Smooth muscle cell (in vitro differentiated cells): ENCODE measurements around the gene TOP3A. TPM values are rescaled to one million over a fixed set of nuclear protein-coding genes. Genes with fewer than 3 reads are reported as not detected.

Experiments used
- DNase-seq: peaks from one replicate; lab custom pipeline; 2025; ENCODE audit not compliant: unreplicated experiment; lab: John Stamatoyannopoulos, UW
- H2AFZ ChIP-seq: fragments of 200-600 bp; sonication (generic); 2 replicates; pipeline ENCODE4 v1.6.0; 2016; ENCODE audit warnings: antibody characterized with exemption, low read depth, mild to moderate bottlenecking
- H3F3A ChIP-seq: fragments of 200-600 bp; sonication (generic); 2 replicates; pipeline ENCODE4 v1.6.0; 2017; ENCODE audit warnings: antibody characterized with exemption, low read depth
- H3K27ac ChIP-seq: fragments of 200-600 bp; sonication (generic); 2 replicates; pipeline ENCODE4 v1.5.1; 2016; ENCODE audit warnings: low read depth, mild to moderate bottlenecking
- H3K27me3 ChIP-seq: fragments of 200-600 bp; sonication (generic); 2 replicates; pipeline ENCODE4 v1.6.1; 2016; ENCODE audit warnings: low read depth, mild to moderate bottlenecking
- H3K36me3 ChIP-seq: fragments of 200-600 bp; sonication (generic); 2 replicates; pipeline ENCODE4 v1.5.1; 2016; ENCODE audit warnings: low read depth
- H3K4me1 ChIP-seq: fragments of 200-600 bp; sonication (generic); 2 replicates; pipeline ENCODE4 v1.5.1; 2016; ENCODE audit warnings: low read depth
- H3K4me2 ChIP-seq: fragments of 200-600 bp; sonication (generic); 2 replicates; pipeline ENCODE4 v1.6.0; 2016; ENCODE audit warnings: mild to moderate bottlenecking
- H3K4me3 ChIP-seq: fragments of 200-600 bp; sonication (generic); 2 replicates; pipeline ENCODE4 v1.5.1; 2016; ENCODE audit warnings: mild to moderate bottlenecking
- H3K79me2 ChIP-seq: fragments of 200-600 bp; sonication (generic); 2 replicates; pipeline ENCODE4 v1.6.0; 2016; ENCODE audit warnings: low read depth, mild to moderate bottlenecking
- H3K9ac ChIP-seq: fragments of 200-600 bp; sonication (generic); 2 replicates; pipeline ENCODE4 v1.6.0; 2016; ENCODE audit warnings: low read depth
- H3K9me3 ChIP-seq: fragments of 200-600 bp; sonication (generic); replicated peaks from 2 replicates; pipeline ENCODE4 v1.5.1; 2016; ENCODE audit warnings: low read depth
- H4K20me1 ChIP-seq: fragments of 200-600 bp; sonication (generic); 2 replicates; pipeline ENCODE4 v1.6.0; 2016; ENCODE audit warnings: low read depth
- CTCF ChIP-seq: fragments of 200-600 bp; sonication (generic); IDR thresholded peaks from 2 replicates; pipeline ENCODE4 v1.5.1; 2017; ENCODE audit warnings: borderline replicate concordance, mild to moderate bottlenecking, antibody characterized with exemption; ENCODE audit not compliant: insufficient read depth, poor library complexity, severe bottlenecking
- WGBS: methylation state at CpG from one replicate; pipeline ENCODE4 v1.1.7; 2016; ENCODE audit warnings: low lambda C conversion rate; 5-methylcytosine and 5-hydroxymethylcytosine counted together
- polyA plus RNA-seq: library from polyadenylated mRNA; unstranded; fragments of >200 nt; fragmentation: Nextera tagmentation; extraction: Ambion mirVana; gene quantifications from 2 replicates; pipeline ENCODE4 v1.2.1, GENCODE V29; 2016
- total RNA-seq: library from RNA; depleted of rRNA; stranded (reverse); fragments of >200 nt; gene quantifications from 2 replicates; pipeline ENCODE4 v1.2.3, GENCODE V29; 2014

TOP3A gene
- total and polyA plus RNA-seq, 2 experiments from 2014 or later: 14.6 to 40.9 TPM

GRCh38 chr17:18258356-18259038, 56.3 kb downstream of the TOP3A start, which contains the start of gene FLII:
TSS of gene FLII (minus strand) at chr17:18258738. CDS start at chr17:18258690, 48 bp downstream.
- Histone ChIP-seq H3K27ac (peak within 1 kb of the TSS; percentile 98), H3K36me3 (no peaks in the 10 kb centered on the region), H4K20me1 (peaks cover 64% of the 10 kb centered on the region), H3K9me3 (no peaks in the 10 kb centered on the region), H3K79me2 (peaks cover 38% of the 10 kb centered on the region), H3K4me2 (peak within 1 kb of the TSS; percentile 91), H3K27me3 (no peaks in the 10 kb centered on the region), H3K4me3 (peak within 1 kb of the TSS; percentile 85), H2AFZ (peak within 1 kb of the TSS; percentile 23), H3K9ac (peak within 1 kb of the TSS; percentile 97), H3K4me1 (peaks cover 19% of the 10 kb centered on the region), H3F3A (peaks cover 10% of the 10 kb centered on the region)
- 6% methylated on average over 29 of the region's 71 CpGs for WGBS
- no peak for DNase-seq
- TF ChIP-seq CTCF: no peak

- Histone ChIP-seq H3K9me3 (no peaks in the 10 kb centered on the region), H2AFZ (no peak overlapping the region), H3K4me3 (peak overlapping the region; percentile 85), H3K4me1 (peaks cover 19% of the 10 kb centered on the region), H3K27ac (peak overlapping the region; percentile 98), H4K20me1 (peaks cover 64% of the 10 kb centered on the region), H3K79me2 (peaks cover 38% of the 10 kb centered on the region), H3K36me3 (no peaks in the 10 kb centered on the region), H3K27me3 (no peaks in the 10 kb centered on the region), H3K9ac (peak overlapping the region; percentile 97), H3F3A (peaks cover 10% of the 10 kb centered on the region), H3K4me2 (peak overlapping the region; percentile 91)
- WGBS: 0% methylated on average over 15 of the region's 16 CpGs
- peak; percentile 60 for DNase-seq
- TF ChIP-seq CTCF: no peak
Observed at GRCh38 chr17:18257982-18258355, 56.8 kb downstream of the TOP3A start.

DNA sequence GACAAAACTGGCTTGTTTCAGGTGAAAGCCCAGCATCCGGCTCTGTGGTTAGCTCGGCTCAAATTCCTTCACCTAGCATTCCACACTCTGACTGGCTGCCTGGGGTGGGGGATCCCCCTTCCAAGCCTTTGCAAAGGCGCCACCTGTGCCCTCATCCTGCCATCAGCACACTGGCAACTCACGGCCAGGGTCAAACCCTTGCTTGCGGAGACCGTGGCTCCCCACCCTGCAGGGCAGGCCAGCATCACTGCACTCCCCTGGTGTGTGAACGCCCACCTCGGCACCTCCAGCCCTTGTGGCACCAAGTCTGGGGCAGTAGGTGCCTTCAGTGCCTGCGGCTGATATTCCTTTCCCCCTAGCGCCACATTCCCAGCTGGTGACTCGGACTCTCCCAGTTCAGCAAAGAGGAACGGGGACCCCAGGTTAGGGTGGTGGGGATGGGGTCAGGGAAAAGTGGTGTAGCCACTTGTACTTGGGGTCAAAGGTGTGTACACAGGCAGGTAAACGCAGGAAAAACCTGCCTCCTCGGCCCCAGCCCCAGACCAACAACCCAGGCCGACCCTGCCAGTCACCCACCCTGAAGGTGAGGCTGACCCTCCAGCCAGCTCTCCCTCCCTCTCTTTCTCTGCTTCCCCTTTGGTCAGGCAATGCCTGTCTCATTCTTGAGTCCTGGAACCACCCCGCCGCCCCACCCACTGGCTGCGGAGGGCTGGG, 57.4 kb downstream of the TOP3A start:
- Histone ChIP-seq H3K27ac (peak overlapping the region; percentile 98), H2AFZ (no peak overlapping the region), H3K9me3 (no peaks in the 10 kb centered on the region), H4K20me1 (peaks cover 64% of the 10 kb centered on the region), H3K4me3 (peak overlapping the region; percentile 85), H3K9ac (peak overlapping the region; percentile 97), H3K36me3 (no peaks in the 10 kb centered on the region), H3K27me3 (no peaks in the 10 kb centered on the region), H3K79me2 (peaks cover 33% of the 10 kb centered on the region), H3F3A (peaks cover 10% of the 10 kb centered on the region), H3K4me2 (peak overlapping the region; percentile 91), H3K4me1 (peaks cover 19% of the 10 kb centered on the region)
- TF ChIP-seq CTCF: no peak
- 23% methylated on average over 18 of the region's 18 CpGs for WGBS
- no peak for DNase-seq
